GM21786 (cell line): ENCODE results near the gene SETDB1.
"Not testable (repeated sequence)": the region's sequence is repeated elsewhere in the genome, so short reads cannot be mapped to it uniquely, and the experiment has no call there.

Source experiments
- ATAC-seq: cut with Tn5 transposase; IDR thresholded peaks from one replicate; pipeline ENCODE4 v1.9.1; 2021; ENCODE audit not compliant: unreplicated experiment

The SETDB1 gene

DNA sequence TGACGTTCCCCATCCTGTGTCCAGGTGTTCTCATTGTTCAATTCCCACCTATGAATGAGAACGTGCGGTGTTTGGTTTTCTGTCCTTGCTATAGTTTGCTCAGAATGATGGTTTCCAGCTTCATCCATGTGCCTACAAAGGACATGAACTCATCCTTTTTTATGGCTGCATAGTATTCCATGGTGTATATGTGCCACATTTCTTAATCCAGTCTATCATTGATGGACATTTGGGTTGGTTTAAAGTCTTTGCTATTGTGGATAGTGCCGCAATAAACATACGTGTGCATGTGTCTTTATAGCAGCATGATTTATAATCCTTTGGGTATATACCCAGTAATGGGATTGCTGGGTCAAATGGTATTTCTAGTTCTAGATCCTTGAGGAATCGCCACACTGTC, 2.6 kb downstream of the SETDB1 start:
- ATAC-seq: not testable (repeated sequence)

GRCh38 chr1:150931773-150932172, 5.6 kb downstream of the SETDB1 start:
- no peak for ATAC-seq

- no peak for ATAC-seq
Measured at GRCh38 chr1:150944856-150945255, 18.7 kb downstream of the SETDB1 start.

DNA sequence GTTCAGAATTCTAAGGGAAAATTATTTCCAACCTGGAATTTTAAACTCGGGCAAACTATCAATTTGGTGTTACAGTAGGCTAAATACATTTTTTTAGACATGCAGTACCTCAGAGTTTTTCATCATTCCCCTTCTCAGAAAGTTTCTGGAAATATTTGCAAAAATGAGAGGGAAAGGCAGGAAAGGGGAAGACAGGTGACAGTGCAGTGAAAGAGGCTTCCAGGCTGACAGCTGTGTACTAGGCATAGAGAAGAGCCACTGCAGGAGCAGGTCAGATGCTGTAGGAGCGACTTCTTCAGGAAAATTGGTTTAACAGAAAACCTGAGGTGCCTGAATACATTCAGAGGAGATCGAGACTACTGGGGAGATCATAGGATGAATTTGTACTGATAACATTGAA, 28.5 kb downstream of the SETDB1 start:
- ATAC-seq: no peak

DNA sequence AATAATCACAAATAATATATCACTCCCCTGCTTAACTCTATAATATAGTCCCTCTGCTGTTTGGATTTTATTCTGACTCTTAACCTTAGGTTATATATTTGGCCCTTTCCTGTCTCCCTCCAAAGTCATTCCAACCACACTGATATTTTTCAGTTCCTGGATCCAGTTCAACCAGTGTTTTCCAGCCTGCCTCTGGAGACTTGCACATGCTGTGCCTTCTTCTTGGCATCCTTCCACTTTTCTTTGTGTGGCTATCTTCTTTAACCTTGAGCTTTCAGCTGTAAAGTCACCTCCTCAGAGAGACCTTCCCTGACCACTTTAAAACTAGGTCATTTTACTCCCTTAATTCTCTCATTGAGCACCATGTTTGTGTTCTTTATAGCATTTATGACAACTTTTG, 29.1 kb downstream of the SETDB1 start:
- ATAC-seq: no peak

GRCh38 chr1:150957666-150958065, 31.5 kb downstream of the SETDB1 start:
- ATAC-seq: no peak

- ATAC-seq: no peak
Measured at GRCh38 chr1:150960646-150961045, 34.5 kb downstream of the SETDB1 start.

DNA sequence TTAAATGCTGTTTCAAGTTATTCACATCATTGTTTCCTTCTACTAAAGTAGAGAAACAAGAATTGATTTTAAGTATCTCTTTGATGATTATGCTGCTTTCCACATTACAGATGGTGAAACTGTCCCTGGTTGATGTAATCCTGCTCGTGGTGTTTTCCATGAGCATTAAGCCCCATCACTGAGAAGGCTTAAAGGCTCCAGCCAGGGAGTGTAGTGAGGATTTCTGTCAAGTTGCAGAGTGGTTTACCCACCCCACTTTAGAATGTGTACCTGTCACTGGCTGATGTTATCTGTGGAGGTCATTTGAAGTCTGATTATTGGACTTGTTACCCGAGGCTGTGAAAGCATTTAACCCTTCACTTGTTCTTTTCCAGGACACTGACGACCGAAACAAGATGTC, 35.6 kb downstream of the SETDB1 start:
- ATAC-seq: no peak

DNA sequence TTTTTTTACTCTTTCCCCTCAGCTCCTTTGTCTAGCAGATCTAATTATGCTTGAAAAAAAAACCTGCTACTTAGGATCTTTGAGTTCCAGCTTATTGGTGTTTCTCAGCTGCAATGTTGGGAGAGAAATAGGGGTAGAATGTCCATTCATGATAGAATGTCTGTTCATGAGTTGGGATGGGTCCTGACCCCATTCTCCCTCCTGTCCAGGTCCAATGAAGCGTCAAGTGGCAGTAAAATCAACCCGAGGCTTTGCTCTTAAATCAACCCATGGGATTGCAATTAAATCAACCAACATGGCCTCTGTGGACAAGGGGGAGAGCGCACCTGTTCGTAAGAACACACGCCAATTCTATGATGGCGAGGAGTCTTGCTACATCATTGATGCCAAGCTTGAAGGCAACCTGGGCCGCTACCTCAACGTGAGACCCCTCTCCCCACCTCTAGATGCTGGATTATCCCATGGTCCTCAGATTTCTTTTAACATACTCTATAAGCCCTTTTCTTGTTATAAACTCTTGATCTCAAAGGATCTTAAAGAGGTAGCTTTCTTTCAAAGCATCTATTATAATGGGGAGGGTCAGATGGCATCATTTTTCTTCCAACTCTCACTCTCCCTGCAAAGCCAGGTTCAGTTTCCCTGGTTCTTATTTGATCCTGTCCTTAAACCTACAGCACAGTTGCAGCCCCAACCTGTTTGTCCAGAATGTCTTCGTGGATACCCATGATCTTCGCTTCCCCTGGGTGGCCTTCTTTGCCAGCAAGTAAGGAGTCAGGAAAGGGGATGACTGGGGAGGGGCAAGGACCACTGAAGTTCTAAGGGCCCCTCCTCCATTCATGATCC, 37.4 kb downstream of the SETDB1 start:
- no peak for ATAC-seq

DNA sequence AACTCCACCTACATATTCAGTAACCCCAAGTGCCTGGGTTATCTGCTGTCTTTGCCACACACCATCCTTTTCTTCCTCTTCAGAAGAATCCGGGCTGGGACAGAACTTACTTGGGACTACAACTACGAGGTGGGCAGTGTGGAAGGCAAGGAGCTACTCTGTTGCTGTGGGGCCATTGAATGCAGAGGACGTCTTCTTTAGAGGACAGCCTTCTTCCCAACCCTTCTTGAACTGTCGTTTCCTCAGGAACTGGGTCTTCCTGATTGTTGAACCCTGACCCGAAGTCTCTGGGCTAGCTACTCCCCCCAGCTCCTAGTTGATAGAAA, 38.0 kb downstream of the SETDB1 start:
- ATAC-seq: no peak

DNA sequence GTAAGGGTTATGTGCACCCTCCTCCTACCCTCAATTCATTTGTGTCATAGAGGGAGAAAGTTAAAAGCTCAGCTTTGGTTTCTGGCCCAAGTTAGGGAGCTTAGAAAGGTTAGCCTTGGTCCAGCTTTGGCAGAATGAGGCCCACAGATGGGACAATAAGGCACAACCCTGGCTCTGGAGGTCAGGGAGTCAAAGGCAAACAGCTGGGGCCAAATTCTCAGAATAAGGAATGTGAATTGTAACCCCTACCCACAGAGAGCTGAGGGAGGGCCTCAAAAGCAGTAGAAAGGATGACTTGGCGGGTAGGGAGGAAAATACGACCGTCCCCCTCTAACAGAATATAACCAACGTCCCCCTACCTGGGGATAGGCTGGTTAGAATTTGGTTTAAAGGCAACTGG, 39.4 kb downstream of the SETDB1 start:
- no peak for ATAC-seq

GRCh38 chr1:150966011-150966410, 39.8 kb downstream of the SETDB1 start:
- ATAC-seq: no peak

DNA sequence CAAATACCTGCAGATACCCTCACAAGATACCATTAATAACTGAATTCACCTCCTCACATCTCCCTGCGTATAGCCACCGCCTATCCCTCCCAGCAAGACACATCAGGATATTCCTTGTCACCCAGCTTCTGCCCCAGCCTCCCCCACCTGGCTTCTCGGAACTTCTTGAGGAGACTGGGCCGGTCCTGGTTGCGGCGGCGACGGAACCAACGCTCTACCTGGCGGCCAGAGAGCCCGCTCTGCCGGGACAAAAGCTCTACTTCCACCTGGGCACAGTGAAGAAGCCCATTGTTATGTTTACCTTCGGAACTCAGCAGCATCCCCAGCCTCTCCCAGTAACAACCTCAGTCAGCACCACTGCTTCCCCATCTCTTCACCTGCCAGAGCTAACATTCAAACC, 41.8 kb downstream of the SETDB1 start:
- no peak for ATAC-seq

GRCh38 chr1:150968491-150968890, 42.3 kb downstream of the SETDB1 start:
- ATAC-seq: no peak

DNA sequence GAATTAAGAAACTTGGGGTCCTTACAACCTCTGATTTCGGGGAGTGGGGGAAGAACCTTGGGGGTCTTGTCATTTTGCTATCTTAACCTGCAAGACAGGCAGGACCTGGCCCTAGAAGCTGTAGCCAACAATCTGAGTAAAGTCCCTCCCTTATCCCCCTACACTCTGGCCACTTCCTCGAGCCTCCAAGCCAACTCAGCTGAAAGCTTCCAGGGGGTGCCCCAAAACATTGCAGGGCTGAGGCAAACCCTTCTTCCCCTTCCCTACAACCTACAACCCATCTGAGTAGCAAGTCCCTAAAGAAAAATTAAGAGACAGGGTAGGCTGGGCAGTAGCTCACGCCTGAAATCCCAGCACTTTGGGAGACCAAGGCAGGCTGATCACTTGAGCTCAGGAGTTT, 43.5 kb downstream of the SETDB1 start:
- no peak for ATAC-seq

GRCh38 chr1:150970808-150971582, 44.8 kb downstream of the SETDB1 start:
- ATAC-seq: no peak

DNA sequence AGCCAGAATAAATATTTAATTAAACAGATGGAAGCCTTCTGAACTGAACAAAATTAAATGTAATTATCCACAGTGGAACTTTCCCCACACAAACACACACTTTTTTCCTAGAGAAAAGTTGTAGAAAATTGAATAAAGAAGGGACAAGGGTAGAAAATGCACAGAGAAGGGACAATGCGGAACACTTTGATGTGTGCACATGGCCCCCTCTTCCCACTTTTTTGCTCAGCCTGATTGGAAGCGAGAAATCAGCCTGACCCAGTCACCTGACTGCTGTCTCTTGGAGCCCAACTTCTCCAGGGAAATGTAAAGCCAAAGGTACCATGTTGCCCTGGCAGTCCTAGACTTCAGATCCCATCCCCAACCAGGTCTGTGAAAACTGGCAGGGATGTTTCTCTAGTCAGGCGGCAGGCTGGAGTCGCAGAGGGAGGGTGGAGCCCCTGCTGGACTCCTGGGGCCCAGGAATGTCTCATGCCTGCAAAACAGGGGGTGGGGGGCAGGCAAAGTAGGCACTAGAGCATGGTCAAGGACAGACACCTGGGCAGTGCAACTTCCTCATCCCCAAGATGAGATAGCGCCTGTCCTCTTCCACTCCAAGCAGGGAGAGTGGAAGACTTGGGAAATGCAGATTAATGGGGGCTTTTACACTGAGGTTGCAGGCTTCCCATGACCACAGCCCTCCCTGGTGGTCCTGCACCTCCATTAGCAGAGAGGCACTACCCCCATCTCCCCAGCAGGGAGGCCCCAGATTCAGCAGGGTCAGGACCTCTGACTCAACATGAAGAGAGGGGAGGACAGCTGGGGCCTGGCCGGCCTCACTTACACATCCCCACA, 45.6 kb downstream of the SETDB1 start:
- no peak for ATAC-seq

- no peak for ATAC-seq
Measured at GRCh38 chr1:150972417-150972940, 46.3 kb downstream of the SETDB1 start.

DNA sequence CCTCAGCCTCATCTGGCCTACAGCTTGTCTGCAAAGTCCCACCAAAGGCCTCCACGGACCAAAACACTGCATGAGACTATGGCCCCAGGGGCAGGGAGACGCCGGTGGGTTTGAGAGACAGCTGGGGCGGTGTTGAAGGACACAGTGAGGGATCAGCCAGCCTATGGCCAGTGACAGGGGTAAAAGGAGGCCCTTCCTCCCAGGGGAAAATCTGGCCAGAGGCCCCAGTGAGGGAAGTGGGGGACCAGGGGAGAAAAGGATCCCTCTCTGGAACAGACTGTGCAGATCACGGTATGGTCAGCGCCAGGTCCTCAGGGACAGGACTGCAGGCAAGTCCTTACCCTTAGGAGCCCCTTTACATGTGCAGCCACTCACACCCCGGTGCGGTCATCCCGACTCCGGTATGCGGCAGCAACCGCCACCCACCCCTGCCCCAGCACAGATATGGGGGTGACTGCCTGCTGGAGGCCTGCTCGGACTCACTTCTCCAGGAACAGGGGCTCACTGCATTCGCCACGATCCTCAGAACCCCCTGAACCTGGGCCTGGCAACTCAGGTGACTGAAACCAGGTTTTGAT, 47.2 kb downstream of the SETDB1 start:
- no peak for ATAC-seq

DNA sequence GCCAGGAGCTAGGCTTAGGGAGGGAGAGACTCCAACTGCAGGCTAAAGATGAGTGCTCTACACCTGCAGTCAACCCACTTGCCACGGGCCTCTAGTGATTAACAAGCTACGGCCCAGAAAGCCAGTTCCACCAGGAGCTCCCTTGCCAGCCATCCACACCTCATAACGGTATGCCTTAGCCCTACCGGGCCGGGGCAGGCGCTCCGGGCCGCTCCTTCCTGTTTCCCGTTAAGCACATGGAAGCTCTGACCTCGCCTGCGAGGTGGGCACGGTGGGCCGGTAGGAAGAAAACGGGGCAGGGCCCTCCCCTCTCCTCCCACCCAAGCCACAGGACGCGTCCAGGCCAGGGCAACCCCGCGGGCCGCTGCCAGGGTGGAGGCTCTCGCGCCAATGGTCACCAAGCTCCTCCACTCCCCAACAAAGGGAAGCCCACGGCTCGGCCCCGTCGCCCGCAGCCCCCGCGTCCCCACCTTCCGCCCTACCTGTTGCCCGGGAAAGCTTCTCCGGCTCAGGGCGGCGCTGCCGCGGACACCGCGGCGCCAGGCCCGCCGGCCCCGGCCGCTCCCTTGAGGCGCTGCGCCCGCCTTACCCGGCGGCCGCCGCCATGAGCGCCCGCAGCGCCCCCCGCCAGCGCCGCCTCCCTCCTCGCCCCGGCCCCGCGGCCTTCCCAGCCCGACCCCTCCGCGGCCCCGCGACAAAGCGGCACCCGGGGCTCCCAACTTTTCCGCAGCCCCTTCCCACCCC, 47.8 kb downstream of the SETDB1 start:
- no peak for ATAC-seq
